ENCODE data around the gene FPGT.

GRCh38 chr1:74180490-74180889 lies 17.6 kb upstream of the FPGT start:
- TF ChIP-seq TCF7L2 (IDR thresholded peaks at IDR 0.05; ENCODE audit: borderline replicate concordance, extremely low read depth, insufficient read depth, insufficient read length) (no peak), EZH2phosphoT487 (IDR thresholded peaks at IDR 0.05; ENCODE audit: borderline replicate concordance) (no peak), CTCF (IDR thresholded peaks at IDR 0.05 in 2 of 3, conservative IDR thresholded peaks at IDR 0.05 in 1 of 3; ENCODE audit: borderline replicate concordance in 1 of 3, insufficient read depth in 1 of 3, low read depth in 2 of 3, low read length in 2 of 3) (no peak), POLR2A (IDR thresholded peaks at IDR 0.05; ENCODE audit: borderline replicate concordance, extremely low read depth, insufficient read depth, insufficient read length) (no peak), EGR1 (IDR thresholded peaks at IDR 0.05; ENCODE audit: low read depth) (no peak), ELF1 (IDR thresholded peaks at IDR 0.05; ENCODE audit: borderline replicate concordance, low read depth) (no peak), POLR2AphosphoS5 (IDR thresholded peaks at IDR 0.05; ENCODE audit: low read depth, low read length) (no peak), FOSL1 (IDR thresholded peaks at IDR 0.05; ENCODE audit: low read depth) (no peak), CEBPB (IDR thresholded peaks at IDR 0.05; ENCODE audit: low read depth) (no peak), JUND (IDR thresholded peaks at IDR 0.05) (no peak), RAD21 (IDR thresholded peaks at IDR 0.05; ENCODE audit: low read depth) (no peak), EZH2 (IDR thresholded peaks at IDR 0.05) (no peak), ZNF274 (IDR thresholded peaks at IDR 0.05; ENCODE audit: low read depth, low read length) (no peak)

All from HCT116 (cell line).